Peyer's patch (tissue), 4 donors: ENCODE data around the gene UGT1A3.

ENCODE experiments used
- POLR2A ChIP-seq, 2 donors: fragments of 450-650 bp; IDR thresholded peaks; one replicate each; pipeline ENCODE4 v1.5.1; 2017; ENCODE audit warnings: antibody characterized with exemption in 2 of 2, mild to moderate bottlenecking in 2 of 2, moderate library complexity in 2 of 2
- TF ChIP-seq, protein P1 (sequence below), 6 experiments: fragments of 450-650 bp in 4 of 6; fragments of 200-600 bp in 2 of 6; sonication (generic) in 1 of 6; IDR thresholded peaks; one replicate each; pipeline ENCODE4 v1.5.1; 2017 to 2019; ENCODE audit warnings: antibody characterized with exemption in 6 of 6, mild to moderate bottlenecking in 3 of 6, moderate library complexity in 1 of 6

DNA sequence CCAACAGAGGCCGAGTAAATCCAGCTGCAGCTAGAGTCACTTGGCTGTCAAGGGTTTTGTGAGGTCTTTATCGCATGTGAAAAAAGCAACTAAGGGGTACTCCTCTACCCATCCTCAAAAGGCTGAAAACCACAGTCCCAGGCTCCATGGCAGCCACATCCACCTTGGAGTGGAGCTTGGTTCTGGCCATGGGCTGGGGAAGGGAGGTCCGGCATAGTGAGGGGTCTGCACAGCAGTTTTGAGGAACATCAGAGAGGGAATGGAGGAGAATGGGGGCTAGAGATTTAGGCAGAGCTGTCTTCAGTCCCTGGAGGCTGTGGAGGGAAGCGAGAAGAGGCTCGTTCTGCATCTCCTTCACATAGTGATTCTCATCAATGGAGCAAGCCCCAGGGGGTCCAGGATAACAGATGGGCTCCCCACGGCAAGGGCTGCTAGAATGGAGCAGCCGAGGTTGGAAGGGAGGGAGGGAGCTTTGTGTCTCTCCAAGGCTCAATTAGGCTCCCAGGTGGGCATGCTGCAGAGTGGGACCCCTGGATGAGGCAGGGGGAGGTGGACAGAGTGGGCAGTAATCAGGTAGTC lies 70.3 kb downstream of the UGT1A3 start:
- TF ChIP-seq, protein P1, sequence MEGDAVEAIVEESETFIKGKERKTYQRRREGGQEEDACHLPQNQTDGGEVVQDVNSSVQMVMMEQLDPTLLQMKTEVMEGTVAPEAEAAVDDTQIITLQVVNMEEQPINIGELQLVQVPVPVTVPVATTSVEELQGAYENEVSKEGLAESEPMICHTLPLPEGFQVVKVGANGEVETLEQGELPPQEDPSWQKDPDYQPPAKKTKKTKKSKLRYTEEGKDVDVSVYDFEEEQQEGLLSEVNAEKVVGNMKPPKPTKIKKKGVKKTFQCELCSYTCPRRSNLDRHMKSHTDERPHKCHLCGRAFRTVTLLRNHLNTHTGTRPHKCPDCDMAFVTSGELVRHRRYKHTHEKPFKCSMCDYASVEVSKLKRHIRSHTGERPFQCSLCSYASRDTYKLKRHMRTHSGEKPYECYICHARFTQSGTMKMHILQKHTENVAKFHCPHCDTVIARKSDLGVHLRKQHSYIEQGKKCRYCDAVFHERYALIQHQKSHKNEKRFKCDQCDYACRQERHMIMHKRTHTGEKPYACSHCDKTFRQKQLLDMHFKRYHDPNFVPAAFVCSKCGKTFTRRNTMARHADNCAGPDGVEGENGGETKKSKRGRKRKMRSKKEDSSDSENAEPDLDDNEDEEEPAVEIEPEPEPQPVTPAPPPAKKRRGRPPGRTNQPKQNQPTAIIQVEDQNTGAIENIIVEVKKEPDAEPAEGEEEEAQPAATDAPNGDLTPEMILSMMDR (IDR thresholded peaks at IDR 0.05) = no peak
- no peak for TF ChIP-seq POLR2A (IDR thresholded peaks at IDR 0.05)
